MM.1S (cell line): ENCODE data around the gene NFE2L3.
"Not testable (repeated sequence)": the region's sequence is repeated elsewhere in the genome, so short reads cannot be mapped to it uniquely, and the experiment has no call there.

ENCODE experiments used
- DNase-seq: peaks from one replicate; pipeline ENCODE4 v3.0.0-alpha.2; 2015
- H2AFZ ChIP-seq: fragments of 300-600 bp; sonication (generic); 2 replicates; pipeline ENCODE4 v1.6.0; 2016; ENCODE audit warnings: antibody characterized with exemption, low read length
- H3F3A ChIP-seq: fragments of 300-600 bp; sonication (generic); 2 replicates; pipeline ENCODE4 v1.6.1; 2016; ENCODE audit warnings: mild to moderate bottlenecking, antibody characterized with exemption, low read length, moderate library complexity, mixed read lengths; ENCODE audit not compliant: insufficient read depth
- H3K27ac ChIP-seq: fragments of 300-600 bp; sonication (generic); 2 replicates; pipeline ENCODE4 v1.5.1; 2016; ENCODE audit warnings: mild to moderate bottlenecking, low read length
- H3K27me3 ChIP-seq: fragments of 300-600 bp; sonication (generic); replicated peaks from 2 replicates; pipeline ENCODE4 v1.6.0; 2016; ENCODE audit warnings: low read length; ENCODE audit not compliant: insufficient read depth
- H3K36me3 ChIP-seq: fragments of 300-600 bp; sonication (generic); replicated peaks from 2 replicates; pipeline ENCODE4 v1.6.1; 2016; ENCODE audit warnings: mild to moderate bottlenecking, low read length, mixed read lengths; ENCODE audit not compliant: insufficient read depth
- H3K4me1 ChIP-seq: fragments of 300-600 bp; sonication (generic); 2 replicates; pipeline ENCODE4 v1.6.1; 2016; ENCODE audit warnings: low read length, mixed read lengths
- H3K4me2 ChIP-seq: fragments of 300-600 bp; sonication (generic); 2 replicates; pipeline ENCODE4 v1.6.0; 2016; ENCODE audit warnings: low read depth, low read length
- H3K4me3 ChIP-seq: fragments of 300-600 bp; sonication (generic); 2 replicates; pipeline ENCODE4 v1.5.1; 2016; ENCODE audit warnings: low read length, mixed read lengths
- H3K79me2 ChIP-seq: fragments of 300-600 bp; sonication (generic); 2 replicates; pipeline ENCODE4 v1.6.1; 2016; ENCODE audit warnings: mixed run types, low read length, mixed read lengths
- H3K9ac ChIP-seq: fragments of 300-600 bp; sonication (generic); 2 replicates; pipeline ENCODE4 v1.6.1; 2016; ENCODE audit warnings: low read length, mixed read lengths
- H3K9me2 ChIP-seq: fragments of 300-600 bp; sonication (generic); replicated peaks from 2 replicates; pipeline ENCODE4 v1.6.1; 2016; ENCODE audit warnings: mild to moderate bottlenecking, low read length, mixed read lengths; ENCODE audit not compliant: insufficient read depth
- H3K9me3 ChIP-seq: fragments of 300-600 bp; sonication (generic); replicated peaks from 2 replicates; pipeline ENCODE4 v1.6.1; 2016; ENCODE audit warnings: mild to moderate bottlenecking, low read length, mixed read lengths; ENCODE audit not compliant: insufficient read depth
- H4K20me1 ChIP-seq: fragments of 300-600 bp; sonication (generic); 2 replicates; pipeline ENCODE4 v1.6.1; 2016; ENCODE audit warnings: mild to moderate bottlenecking, low read length, moderate library complexity, mixed read lengths; ENCODE audit not compliant: insufficient read depth
- EZH2 ChIP-seq: fragments of 300-600 bp; sonication (generic); optimal IDR thresholded peaks from 2 replicates; pipeline ENCODE3; 2017; ENCODE audit warnings: low read depth, mild to moderate bottlenecking, antibody characterized with exemption, low read length, mixed read lengths
- EZH2phosphoT487 ChIP-seq: fragments of 300-600 bp; sonication (generic); IDR thresholded peaks from 2 replicates; pipeline ENCODE4 v1.6.1; 2018; ENCODE audit warnings: antibody characterized with exemption, low read length
- TF ChIP-seq, protein P1 (sequence below): fragments of 300-600 bp; sonication (generic); IDR thresholded peaks from 2 replicates; pipeline ENCODE4 v1.5.1; 2016; ENCODE audit warnings: antibody characterized with exemption, low read length, mixed read lengths

NFE2L3 gene

DNA sequence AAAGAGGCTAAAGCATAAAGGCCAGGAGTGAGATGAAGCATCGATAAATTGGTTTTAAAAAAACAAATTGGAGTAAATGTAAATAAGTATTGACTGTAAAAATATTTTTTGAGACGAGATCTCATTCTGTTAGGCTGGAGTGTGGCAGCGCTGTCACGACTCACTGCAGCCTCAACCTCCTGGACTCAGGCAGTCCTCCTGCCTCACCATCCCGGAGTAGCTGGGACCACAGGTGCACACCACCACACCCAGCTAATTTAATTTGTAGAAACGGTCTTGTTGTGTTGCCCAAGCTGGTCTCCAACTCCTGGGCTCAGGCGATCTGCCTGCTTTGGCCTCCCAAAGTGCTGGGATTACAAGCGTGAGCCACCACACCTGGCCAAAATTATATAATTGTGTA lies 30.7 kb downstream of the NFE2L3 start:
- Histone ChIP-seq H3K27ac (no peak overlapping the region), H3K9me2 (no peaks in the 10 kb centered on the region), H3K36me3 (peaks cover 5% of the 10 kb centered on the region), H2AFZ (no peak overlapping the region), H4K20me1 (peaks cover 19% of the 10 kb centered on the region), H3K9me3 (no peaks in the 10 kb centered on the region), H3K79me2 (peaks cover 31% of the 10 kb centered on the region), H3K4me2 (no peak overlapping the region), H3K9ac (no peak overlapping the region), H3K4me3 (no peak overlapping the region), H3K4me1 (peaks cover 24% of the 10 kb centered on the region), H3F3A (peaks cover 91% of the 10 kb centered on the region), H3K27me3 (no peaks in the 10 kb centered on the region)
- DNase-seq = no peak
- TF ChIP-seq EZH2phosphoT487 (no peak), EZH2 (no peak)
- TF ChIP-seq, protein P1, sequence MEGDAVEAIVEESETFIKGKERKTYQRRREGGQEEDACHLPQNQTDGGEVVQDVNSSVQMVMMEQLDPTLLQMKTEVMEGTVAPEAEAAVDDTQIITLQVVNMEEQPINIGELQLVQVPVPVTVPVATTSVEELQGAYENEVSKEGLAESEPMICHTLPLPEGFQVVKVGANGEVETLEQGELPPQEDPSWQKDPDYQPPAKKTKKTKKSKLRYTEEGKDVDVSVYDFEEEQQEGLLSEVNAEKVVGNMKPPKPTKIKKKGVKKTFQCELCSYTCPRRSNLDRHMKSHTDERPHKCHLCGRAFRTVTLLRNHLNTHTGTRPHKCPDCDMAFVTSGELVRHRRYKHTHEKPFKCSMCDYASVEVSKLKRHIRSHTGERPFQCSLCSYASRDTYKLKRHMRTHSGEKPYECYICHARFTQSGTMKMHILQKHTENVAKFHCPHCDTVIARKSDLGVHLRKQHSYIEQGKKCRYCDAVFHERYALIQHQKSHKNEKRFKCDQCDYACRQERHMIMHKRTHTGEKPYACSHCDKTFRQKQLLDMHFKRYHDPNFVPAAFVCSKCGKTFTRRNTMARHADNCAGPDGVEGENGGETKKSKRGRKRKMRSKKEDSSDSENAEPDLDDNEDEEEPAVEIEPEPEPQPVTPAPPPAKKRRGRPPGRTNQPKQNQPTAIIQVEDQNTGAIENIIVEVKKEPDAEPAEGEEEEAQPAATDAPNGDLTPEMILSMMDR = no peak

DNA sequence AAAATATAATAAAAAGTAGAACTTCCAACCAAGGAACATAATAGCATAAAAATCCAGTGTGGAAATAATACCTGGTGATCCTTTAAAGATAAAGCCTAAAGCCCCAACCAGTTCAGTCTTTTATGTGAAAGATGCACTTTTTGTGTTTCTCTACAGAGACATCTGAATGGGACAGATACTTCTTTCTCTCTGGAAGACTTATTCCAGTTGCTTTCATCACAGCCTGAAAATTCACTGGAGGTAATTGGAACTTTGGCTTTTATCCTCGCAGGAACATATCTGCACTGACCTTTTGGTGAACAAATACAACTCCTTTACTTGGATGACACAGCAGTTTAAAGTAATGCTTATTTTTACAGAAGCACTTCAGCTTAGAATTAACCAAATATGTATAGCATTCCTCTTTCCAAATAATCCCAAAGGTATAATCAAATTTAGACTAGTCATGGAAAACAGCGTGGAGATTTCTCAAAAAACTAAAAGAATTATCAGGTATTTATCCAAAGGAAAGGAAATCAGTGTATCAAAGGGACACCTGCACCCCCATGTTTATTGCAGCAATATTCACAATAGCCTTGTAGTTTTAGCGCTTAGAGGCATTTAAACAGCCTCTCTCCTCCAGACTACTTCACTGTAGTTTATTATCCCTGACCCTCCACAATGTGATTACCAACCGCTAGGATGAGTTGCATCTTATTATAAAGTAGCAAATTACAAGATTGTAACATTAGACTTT lies 31.7 kb downstream of the NFE2L3 start:
- H3K9me2 ChIP-seq = no peaks in the 10 kb centered on the region
- H3K9me3 ChIP-seq = no peaks in the 10 kb centered on the region
- H3K27ac ChIP-seq = no peak overlapping the region
- H3F3A ChIP-seq = peaks cover 91% of the 10 kb centered on the region
- H3K4me2 ChIP-seq = no peak overlapping the region
- no peak overlapping the region for H3K4me3 ChIP-seq
- DNase-seq = no peak
- TF ChIP-seq, protein P1 = no peak
- TF ChIP-seq EZH2phosphoT487 (no peak), EZH2 (no peak)
- peaks cover 34% of the 10 kb centered on the region for H3K4me1 ChIP-seq
- H2AFZ ChIP-seq = no peak overlapping the region
- no peaks in the 10 kb centered on the region for H3K27me3 ChIP-seq
- H3K36me3 ChIP-seq = peaks cover 9% of the 10 kb centered on the region
- H4K20me1 ChIP-seq = peaks cover 28% of the 10 kb centered on the region
- H3K79me2 ChIP-seq = peaks cover 37% of the 10 kb centered on the region
- H3K9ac ChIP-seq = no peak overlapping the region

DNA sequence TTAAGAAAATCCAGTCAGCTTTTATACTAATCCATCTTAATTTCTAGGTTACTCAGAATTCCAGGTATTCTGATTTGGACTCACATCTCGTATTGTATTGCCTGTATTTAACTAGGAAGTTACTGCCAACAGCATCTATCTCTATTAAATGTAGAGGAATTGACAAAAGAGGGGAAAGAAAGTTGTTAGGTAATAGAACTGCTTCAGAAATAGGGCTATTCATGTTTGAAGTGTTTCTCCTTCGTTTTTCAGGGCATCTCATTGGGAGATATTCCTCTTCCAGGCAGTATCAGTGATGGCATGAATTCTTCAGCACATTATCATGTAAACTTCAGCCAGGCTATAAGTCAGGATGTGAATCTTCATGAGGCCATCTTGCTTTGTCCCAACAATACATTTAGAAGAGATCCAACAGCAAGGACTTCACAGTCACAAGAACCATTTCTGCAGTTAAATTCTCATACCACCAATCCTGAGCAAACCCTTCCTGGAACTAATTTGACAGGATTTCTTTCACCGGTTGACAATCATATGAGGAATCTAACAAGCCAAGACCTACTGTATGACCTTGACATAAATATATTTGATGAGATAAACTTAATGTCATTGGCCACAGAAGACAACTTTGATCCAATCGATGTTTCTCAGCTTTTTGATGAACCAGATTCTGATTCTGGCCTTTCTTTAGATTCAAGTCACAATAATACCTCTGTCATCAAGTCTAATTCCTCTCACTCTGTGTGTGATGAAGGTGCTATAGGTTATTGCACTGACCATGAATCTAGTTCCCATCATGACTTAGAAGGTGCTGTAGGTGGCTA lies 32.5 kb downstream of the NFE2L3 start:
- H3K79me2 ChIP-seq = peaks cover 42% of the 10 kb centered on the region
- not testable (repeated sequence) for H3K9ac ChIP-seq, H2AFZ ChIP-seq, H3K9me3 ChIP-seq, H3K27me3 ChIP-seq, DNase-seq, H3K4me3 ChIP-seq, H3K27ac ChIP-seq, H3K4me2 ChIP-seq, H3K9me2 ChIP-seq
- H3K4me1 ChIP-seq = peaks cover 42% of the 10 kb centered on the region
- peaks cover 15% of the 10 kb centered on the region for H3K36me3 ChIP-seq
- H4K20me1 ChIP-seq = peaks cover 36% of the 10 kb centered on the region
- H3F3A ChIP-seq = peaks cover 96% of the 10 kb centered on the region
